ENCODE results near the gene ASTL.

ASTL gene

GRCh38 chr2:96081042-96081441, 57.3 kb downstream of the ASTL start:
- no peak for DNase-seq (ENCODE audit: low spot score)
- TF ChIP-seq, protein P1, sequence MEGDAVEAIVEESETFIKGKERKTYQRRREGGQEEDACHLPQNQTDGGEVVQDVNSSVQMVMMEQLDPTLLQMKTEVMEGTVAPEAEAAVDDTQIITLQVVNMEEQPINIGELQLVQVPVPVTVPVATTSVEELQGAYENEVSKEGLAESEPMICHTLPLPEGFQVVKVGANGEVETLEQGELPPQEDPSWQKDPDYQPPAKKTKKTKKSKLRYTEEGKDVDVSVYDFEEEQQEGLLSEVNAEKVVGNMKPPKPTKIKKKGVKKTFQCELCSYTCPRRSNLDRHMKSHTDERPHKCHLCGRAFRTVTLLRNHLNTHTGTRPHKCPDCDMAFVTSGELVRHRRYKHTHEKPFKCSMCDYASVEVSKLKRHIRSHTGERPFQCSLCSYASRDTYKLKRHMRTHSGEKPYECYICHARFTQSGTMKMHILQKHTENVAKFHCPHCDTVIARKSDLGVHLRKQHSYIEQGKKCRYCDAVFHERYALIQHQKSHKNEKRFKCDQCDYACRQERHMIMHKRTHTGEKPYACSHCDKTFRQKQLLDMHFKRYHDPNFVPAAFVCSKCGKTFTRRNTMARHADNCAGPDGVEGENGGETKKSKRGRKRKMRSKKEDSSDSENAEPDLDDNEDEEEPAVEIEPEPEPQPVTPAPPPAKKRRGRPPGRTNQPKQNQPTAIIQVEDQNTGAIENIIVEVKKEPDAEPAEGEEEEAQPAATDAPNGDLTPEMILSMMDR (IDR thresholded peaks at IDR 0.05; ENCODE audit: borderline replicate concordance, control extremely low read depth, extremely low read depth, insufficient read depth, missing control alignments) = no peak
- in situ Hi-C loops (cut with MboI; ENCODE audit: low sequenced_read_pairs, unreplicated experiment) = no loop called here

DNA sequence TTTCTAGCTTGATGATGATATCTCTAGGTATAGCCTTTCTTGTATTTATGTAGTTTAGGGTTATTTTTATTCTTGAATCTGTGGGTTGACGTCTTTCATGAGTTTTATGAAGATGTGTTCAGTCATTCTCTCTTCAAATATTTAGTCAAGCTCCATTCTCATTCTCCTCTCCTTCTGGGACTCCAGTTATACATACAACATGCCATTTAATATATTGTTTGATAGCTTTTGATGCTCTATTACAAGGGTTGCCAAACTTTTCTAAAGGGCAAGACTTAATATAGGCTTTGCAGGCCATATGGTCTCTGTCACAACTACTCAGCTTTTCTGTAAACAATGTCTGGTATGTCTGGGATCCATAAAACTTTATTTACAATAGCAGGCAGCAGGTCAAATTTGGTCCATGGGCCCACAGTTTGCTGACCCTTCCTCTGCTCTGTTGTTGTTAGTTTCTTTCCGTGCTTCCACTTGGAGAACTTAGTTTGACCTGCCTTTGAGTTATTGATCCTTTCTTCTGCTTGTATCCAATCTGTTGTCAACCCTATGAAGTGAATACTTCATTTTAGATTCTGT, 63.0 kb downstream of the ASTL start:
- in situ Hi-C loops (cut with MboI; ENCODE audit: low sequenced_read_pairs, unreplicated experiment) = no loop called here

DNA sequence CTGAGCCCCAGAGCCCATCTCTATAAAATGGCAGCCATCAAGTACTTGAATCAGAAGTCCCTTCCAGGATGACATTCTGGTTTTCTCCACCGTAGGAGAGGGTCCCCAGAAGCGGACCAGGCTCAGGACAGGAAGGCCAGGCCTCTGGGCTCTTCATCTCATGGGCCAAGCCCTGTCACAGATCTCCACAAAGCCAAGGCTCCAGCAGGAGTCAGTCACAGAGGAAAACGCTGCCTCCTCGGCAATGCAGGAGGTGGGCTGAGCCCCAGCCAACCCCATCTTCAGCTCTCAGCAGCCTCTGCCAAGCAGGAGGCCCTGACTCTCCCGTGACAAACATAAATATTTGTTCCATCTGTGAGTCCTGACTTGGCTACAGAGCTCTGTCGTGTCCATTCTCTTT, 64.1 kb downstream of the ASTL start:
- TF ChIP-seq, protein P1 (IDR thresholded peaks at IDR 0.05; ENCODE audit: borderline replicate concordance, control extremely low read depth, extremely low read depth, insufficient read depth, missing control alignments) = no peak
- in situ Hi-C loops (cut with MboI; ENCODE audit: low sequenced_read_pairs, unreplicated experiment) = loop anchor here (25.0 kb wide), 1 partner anchor 1613 kb away; no protein-coding TSS in a partner anchor
- DNase-seq (ENCODE audit: low spot score) = no peak

More for the DNA sequence above, 63.0 kb downstream of the ASTL start:
- TF ChIP-seq, protein P1 (IDR thresholded peaks at IDR 0.05; ENCODE audit: borderline replicate concordance, control extremely low read depth, extremely low read depth, insufficient read depth, missing control alignments) = no peak
- no peak for DNase-seq (ENCODE audit: low spot score)

- in situ Hi-C loops (cut with MboI; ENCODE audit: low sequenced_read_pairs, unreplicated experiment) = loop anchor here (25.0 kb wide), 1 partner anchor 1614 kb away; no protein-coding TSS in a partner anchor
- TF ChIP-seq, protein P1 (IDR thresholded peaks at IDR 0.05; ENCODE audit: borderline replicate concordance, control extremely low read depth, extremely low read depth, insufficient read depth, missing control alignments) = no peak
These were observed 65.0 kb downstream of the ASTL start for GRCh38 chr2:96073170-96073775.

More at GRCh38 chr2:96073170-96073775, 65.0 kb downstream of the ASTL start:
- DNase-seq (ENCODE audit: low spot score) = no peak
